Vagina (tissue), 2 donors: ENCODE results near the gene XAF1.

Experiments used
- CTCF ChIP-seq, 3 experiments: fragments of 450-650 bp in 2 of 3; fragments of 200-600 bp in 1 of 3; sonication (generic) in 1 of 3; IDR thresholded peaks; one replicate each; pipeline ENCODE4 v1.5.1; 2017 to 2019; ENCODE audit warnings: antibody characterized with exemption in 3 of 3, mild to moderate bottlenecking in 2 of 3, moderate library complexity in 2 of 3
- POLR2AphosphoS5 ChIP-seq, 2 donors: sonication (generic); formaldehyde crosslinking; IDR thresholded peaks; one replicate each; pipeline ENCODE4 v1.9.0; 2017; ENCODE audit warnings: antibody characterized with exemption in 2 of 2, mild to moderate bottlenecking in 2 of 2, low read depth in 1 of 2; ENCODE audit not compliant: insufficient read depth in 1 of 2

- no peak for TF ChIP-seq CTCF (IDR thresholded peaks at IDR 0.05)
- no peak for TF ChIP-seq POLR2AphosphoS5 (IDR thresholded peaks at IDR 0.05; ENCODE audit: insufficient read depth in 1 of 2, low read depth in 1 of 2)
Observed at GRCh38 chr17:6713918-6714271, 42.0 kb upstream of the XAF1 start.
